HL-60 (cell line): Measurements from ENCODE around the gene ZZZ3.

Source experiments
- DNase-seq, 2 experiments: peaks; one replicate each; pipeline ENCODE4 v3.0.0-alpha.2; 2010 to 2020; ENCODE audit warnings: low read depth in 1 of 2, low spot score in 1 of 2
- H3K27ac ChIP-seq: fragments of 250-450 bp; sonication (Bioruptor Pico); replicated peaks from 2 replicates; pipeline ENCODE4 v1.5.1; 2020; ENCODE audit warnings: mild to moderate bottlenecking, moderate library complexity
- H3K27me3 ChIP-seq: fragments of 250-450 bp; sonication (Bioruptor Pico); 2 replicates; pipeline ENCODE4 v1.5.1; 2021; ENCODE audit warnings: mild to moderate bottlenecking, moderate library complexity; ENCODE audit not compliant: insufficient read depth, poor library complexity, severe bottlenecking
- H3K4me3 ChIP-seq: replicated peaks from 2 replicates; pipeline ENCODE4 v1.5.1; 2011; ENCODE audit warnings: mild to moderate bottlenecking, control low read depth, low read length; ENCODE audit not compliant: insufficient read depth
- GABPA ChIP-seq: IDR thresholded peaks from 2 replicates; pipeline ENCODE4 v1.6.1; 2012; ENCODE audit warnings: low read depth
- POLR2AphosphoS5 ChIP-seq: IDR thresholded peaks from 2 replicates; pipeline ENCODE4 v1.6.1; 2012; ENCODE audit warnings: low read depth
- SPI1 ChIP-seq: IDR thresholded peaks from 2 replicates; pipeline ENCODE4 v1.6.1; 2012; ENCODE audit warnings: low read depth, mild to moderate bottlenecking, borderline replicate concordance
- TF ChIP-seq, protein P1 (sequence below): IDR thresholded peaks from 2 replicates; pipeline ENCODE4 v1.6.1; 2012; ENCODE audit warnings: low read depth; ENCODE audit not compliant: insufficient replicate concordance
- TF ChIP-seq, protein P2 (sequence below): IDR thresholded peaks from one replicate; pipeline ENCODE4 v1.5.1; 2011; ENCODE audit warnings: low read length, control low read depth, inconsistent platforms; ENCODE audit not compliant: insufficient read depth

Gene ZZZ3

DNA sequence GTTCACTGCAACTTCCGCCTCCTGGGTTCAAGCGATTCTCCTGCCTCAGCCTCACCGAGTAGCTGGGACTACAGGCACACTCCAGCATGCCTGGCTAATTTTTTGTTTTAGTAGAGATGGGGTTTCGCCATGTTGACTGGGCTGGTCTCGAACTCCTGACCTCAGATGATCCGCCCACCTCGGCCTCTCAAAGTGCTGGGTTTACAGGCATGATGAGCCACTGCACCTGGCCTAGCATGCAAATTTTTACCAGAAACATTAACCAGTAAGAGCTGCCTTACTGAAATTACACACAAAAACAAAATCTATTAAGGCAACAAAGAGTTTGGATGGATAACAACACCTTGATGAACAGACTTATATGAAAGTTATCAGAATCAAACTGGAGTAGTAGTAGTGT is 12.1 kb downstream of the ZZZ3 start:
- TF ChIP-seq, protein P1, sequence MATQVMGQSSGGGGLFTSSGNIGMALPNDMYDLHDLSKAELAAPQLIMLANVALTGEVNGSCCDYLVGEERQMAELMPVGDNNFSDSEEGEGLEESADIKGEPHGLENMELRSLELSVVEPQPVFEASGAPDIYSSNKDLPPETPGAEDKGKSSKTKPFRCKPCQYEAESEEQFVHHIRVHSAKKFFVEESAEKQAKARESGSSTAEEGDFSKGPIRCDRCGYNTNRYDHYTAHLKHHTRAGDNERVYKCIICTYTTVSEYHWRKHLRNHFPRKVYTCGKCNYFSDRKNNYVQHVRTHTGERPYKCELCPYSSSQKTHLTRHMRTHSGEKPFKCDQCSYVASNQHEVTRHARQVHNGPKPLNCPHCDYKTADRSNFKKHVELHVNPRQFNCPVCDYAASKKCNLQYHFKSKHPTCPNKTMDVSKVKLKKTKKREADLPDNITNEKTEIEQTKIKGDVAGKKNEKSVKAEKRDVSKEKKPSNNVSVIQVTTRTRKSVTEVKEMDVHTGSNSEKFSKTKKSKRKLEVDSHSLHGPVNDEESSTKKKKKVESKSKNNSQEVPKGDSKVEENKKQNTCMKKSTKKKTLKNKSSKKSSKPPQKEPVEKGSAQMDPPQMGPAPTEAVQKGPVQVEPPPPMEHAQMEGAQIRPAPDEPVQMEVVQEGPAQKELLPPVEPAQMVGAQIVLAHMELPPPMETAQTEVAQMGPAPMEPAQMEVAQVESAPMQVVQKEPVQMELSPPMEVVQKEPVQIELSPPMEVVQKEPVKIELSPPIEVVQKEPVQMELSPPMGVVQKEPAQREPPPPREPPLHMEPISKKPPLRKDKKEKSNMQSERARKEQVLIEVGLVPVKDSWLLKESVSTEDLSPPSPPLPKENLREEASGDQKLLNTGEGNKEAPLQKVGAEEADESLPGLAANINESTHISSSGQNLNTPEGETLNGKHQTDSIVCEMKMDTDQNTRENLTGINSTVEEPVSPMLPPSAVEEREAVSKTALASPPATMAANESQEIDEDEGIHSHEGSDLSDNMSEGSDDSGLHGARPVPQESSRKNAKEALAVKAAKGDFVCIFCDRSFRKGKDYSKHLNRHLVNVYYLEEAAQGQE: no peak
- TF ChIP-seq, protein P2, sequence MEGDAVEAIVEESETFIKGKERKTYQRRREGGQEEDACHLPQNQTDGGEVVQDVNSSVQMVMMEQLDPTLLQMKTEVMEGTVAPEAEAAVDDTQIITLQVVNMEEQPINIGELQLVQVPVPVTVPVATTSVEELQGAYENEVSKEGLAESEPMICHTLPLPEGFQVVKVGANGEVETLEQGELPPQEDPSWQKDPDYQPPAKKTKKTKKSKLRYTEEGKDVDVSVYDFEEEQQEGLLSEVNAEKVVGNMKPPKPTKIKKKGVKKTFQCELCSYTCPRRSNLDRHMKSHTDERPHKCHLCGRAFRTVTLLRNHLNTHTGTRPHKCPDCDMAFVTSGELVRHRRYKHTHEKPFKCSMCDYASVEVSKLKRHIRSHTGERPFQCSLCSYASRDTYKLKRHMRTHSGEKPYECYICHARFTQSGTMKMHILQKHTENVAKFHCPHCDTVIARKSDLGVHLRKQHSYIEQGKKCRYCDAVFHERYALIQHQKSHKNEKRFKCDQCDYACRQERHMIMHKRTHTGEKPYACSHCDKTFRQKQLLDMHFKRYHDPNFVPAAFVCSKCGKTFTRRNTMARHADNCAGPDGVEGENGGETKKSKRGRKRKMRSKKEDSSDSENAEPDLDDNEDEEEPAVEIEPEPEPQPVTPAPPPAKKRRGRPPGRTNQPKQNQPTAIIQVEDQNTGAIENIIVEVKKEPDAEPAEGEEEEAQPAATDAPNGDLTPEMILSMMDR: no peak
- TF ChIP-seq SPI1: no peak
- no peak for DNase-seq
- Histone ChIP-seq H3K4me3 (no peak overlapping the region), H3K27me3 (no peaks in the 10 kb centered on the region), H3K27ac (no peak overlapping the region)

DNA sequence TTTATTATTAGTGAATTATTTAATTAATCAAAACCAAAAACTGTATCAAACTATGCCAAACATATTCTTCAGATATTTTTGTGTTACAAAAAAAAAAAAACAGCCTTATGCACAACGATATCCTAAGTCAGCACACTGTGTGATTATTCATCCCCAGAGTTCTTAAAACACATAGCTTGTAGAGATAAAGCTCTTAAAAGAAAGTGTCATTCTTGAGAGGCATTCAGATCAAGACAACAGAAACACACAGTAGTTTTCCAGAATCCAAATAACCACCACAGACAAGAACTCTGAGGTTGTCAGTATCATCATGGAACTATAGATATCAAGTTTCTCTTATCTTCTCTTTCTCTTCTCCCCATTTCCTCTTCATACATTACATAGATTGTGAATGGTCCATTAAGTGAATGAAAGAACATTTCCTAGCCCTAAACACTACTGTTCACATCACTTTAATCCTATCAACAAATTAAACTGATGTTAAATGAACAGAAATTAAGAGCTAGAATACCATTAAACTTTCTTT is 13.5 kb downstream of the ZZZ3 start:
- no peak for DNase-seq
- Histone ChIP-seq H3K4me3 (no peak overlapping the region), H3K27ac (no peak overlapping the region), H3K27me3 (no peaks in the 10 kb centered on the region)
- no peak for TF ChIP-seq GABPA
- no peak for TF ChIP-seq SPI1
- TF ChIP-seq, protein P1: no peak
- TF ChIP-seq, protein P2: no peak
- TF ChIP-seq POLR2AphosphoS5: no peak

DNA sequence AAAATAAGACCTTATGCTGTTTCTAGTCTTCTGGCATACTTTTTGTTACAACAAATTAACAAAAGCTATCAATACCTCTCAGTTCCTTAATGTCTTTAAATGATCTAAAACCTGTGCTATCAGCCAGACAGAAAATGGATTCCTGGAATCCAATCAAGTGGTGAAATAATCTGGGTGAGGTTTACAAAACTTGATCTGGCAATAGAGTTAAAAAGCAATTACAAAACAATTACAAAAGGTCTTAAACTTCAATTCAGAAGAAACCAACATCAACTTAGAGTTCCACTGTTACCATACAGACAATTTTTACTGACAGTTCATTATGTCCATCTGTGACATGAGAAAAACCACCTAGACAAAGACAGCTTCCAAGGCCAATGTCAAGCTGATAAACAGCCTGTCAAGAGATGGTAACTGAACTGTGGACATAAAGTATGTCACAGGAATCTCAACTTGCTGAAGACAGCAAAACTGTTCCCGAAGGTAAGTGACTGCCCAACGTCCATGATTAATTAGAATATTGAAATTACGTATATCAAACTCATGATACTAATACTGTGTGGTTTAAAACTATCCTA is 17.4 kb downstream of the ZZZ3 start:
- H3K4me3 ChIP-seq: no peak overlapping the region
- TF ChIP-seq POLR2AphosphoS5 (no peak), GABPA (no peak), SPI1 (no peak)
- TF ChIP-seq, protein P2: no peak
- TF ChIP-seq, protein P1: no peak
- no peak overlapping the region for H3K27ac ChIP-seq
- no peak for DNase-seq
- no peaks in the 10 kb centered on the region for H3K27me3 ChIP-seq
